ENCODE results near the gene RABGGTA.

The RABGGTA gene

GRCh38 chr14:24269368-24269767 lies 2.0 kb downstream of the RABGGTA start:
- Mint-ChIP-seq H3K27ac (no peak overlapping the region), H3K4me3 (peak overlapping the region in 1 of 2 donors; percentile 18), H3K9me3 (no peaks in the 10 kb centered on the region), H3K4me1 (ENCODE audit: low read depth in 2 of 2) (peaks cover 24 to 34% of the 10 kb centered on the region in 2 donors), H3K36me3 (ENCODE audit: insufficient read depth) (peaks cover 36% of the 10 kb centered on the region), H3K27me3 (no peaks in the 10 kb centered on the region)
- DNase-seq (no peak), ATAC-seq (replicated peaks) (no peak)

GRCh38 chr14:24268225-24268624 lies 3.2 kb downstream of the RABGGTA start:
- H3K36me3 Mint-ChIP-seq (ENCODE audit: insufficient read depth) = peaks cover 36% of the 10 kb centered on the region
- H3K4me1 Mint-ChIP-seq (ENCODE audit: low read depth in 2 of 2) = peaks cover 24 to 34% of the 10 kb centered on the region in 2 donors
- ATAC-seq (replicated peaks) (no peak), DNase-seq (no peak)
- H3K4me3 Mint-ChIP-seq = no peak overlapping the region
- H3K27me3 Mint-ChIP-seq = no peaks in the 10 kb centered on the region
- no peaks in the 10 kb centered on the region for H3K9me3 Mint-ChIP-seq
- no peak overlapping the region for H3K27ac Mint-ChIP-seq

- no peaks in the 10 kb centered on the region for H3K27me3 Mint-ChIP-seq
- H3K4me1 Mint-ChIP-seq (ENCODE audit: low read depth in 2 of 2) = peaks cover 23 to 30% of the 10 kb centered on the region in 2 donors
- peaks cover 38% of the 10 kb centered on the region for H3K36me3 Mint-ChIP-seq (ENCODE audit: insufficient read depth)
- peak overlapping the region in 1 of 2 donors; percentile 16 for H3K27ac Mint-ChIP-seq
- no peak overlapping the region for H3K4me3 Mint-ChIP-seq
- H3K9me3 Mint-ChIP-seq = no peaks in the 10 kb centered on the region
- no peak for DNase-seq
- ATAC-seq (replicated peaks) = no peak
Observed at GRCh38 chr14:24267516-24267915, 3.9 kb downstream of the RABGGTA start.

- DNase-seq = no peak
- no peak for ATAC-seq (replicated peaks)
- H3K9me3 Mint-ChIP-seq = no peaks in the 10 kb centered on the region
- peaks cover 16 to 21% of the 10 kb centered on the region in 2 donors for H3K4me1 Mint-ChIP-seq (ENCODE audit: low read depth in 2 of 2)
- peaks cover 39% of the 10 kb centered on the region for H3K36me3 Mint-ChIP-seq (ENCODE audit: insufficient read depth)
- peak overlapping the region; percentile 16 to 63 for H3K27ac Mint-ChIP-seq
- H3K27me3 Mint-ChIP-seq = no peaks in the 10 kb centered on the region
- H3K4me3 Mint-ChIP-seq = no peak overlapping the region
Observed at GRCh38 chr14:24266344-24267244, 4.8 kb downstream of the RABGGTA start.

GRCh38 chr14:24264298-24264697 lies 7.1 kb downstream of the RABGGTA start:
- Mint-ChIP-seq H3K27ac (no peak overlapping the region), H3K27me3 (no peaks in the 10 kb centered on the region), H3K36me3 (ENCODE audit: insufficient read depth) (peaks cover 28% of the 10 kb centered on the region), H3K9me3 (no peaks in the 10 kb centered on the region), H3K4me1 (ENCODE audit: low read depth in 2 of 2) (peaks cover 7 to 9% of the 10 kb centered on the region in 2 donors), H3K4me3 (no peak overlapping the region)
- ATAC-seq (replicated peaks) = no peak
- DNase-seq = no peak

DNA sequence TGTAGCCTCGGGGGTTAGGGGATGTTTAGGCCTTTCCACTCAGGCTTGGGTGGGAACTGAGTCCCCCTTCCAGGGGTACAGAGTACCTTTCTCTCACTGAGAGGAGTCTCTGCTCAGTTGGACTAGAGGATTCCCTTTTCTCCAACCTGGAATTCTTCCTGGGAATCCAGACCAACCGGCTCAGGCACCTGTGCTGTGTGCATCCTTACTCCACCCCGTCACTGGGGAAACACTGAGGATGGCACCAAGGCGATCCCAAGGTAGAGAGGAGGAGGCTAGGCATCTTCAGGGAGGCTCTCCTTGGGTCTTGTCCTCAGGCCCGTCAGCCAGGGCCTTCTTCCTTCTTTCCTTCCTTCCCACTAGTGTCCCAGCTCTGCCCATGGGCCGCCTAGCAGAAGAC lies 7.5 kb downstream of the RABGGTA start:
- H3K36me3 Mint-ChIP-seq (ENCODE audit: insufficient read depth) = peaks cover 24% of the 10 kb centered on the region
- no peaks in the 10 kb centered on the region for H3K27me3 Mint-ChIP-seq
- H3K27ac Mint-ChIP-seq = no peak overlapping the region
- DNase-seq (no peak), ATAC-seq (replicated peaks) (no peak)
- H3K9me3 Mint-ChIP-seq = no peaks in the 10 kb centered on the region
- no peak overlapping the region for H3K4me3 Mint-ChIP-seq
- H3K4me1 Mint-ChIP-seq (ENCODE audit: low read depth in 2 of 2) = peaks cover 6 to 8% of the 10 kb centered on the region in 2 donors

GRCh38 chr14:24262821-24263733 lies 8.3 kb downstream of the RABGGTA start, which contains the start of gene TGM1:
Gene TGM1, minus strand, starts transcription at chr14:24263177. Its CDS starts 825 bp downstream, at chr14:24262352.
- Mint-ChIP-seq H3K36me3 (ENCODE audit: insufficient read depth) (peaks cover 18% of the 10 kb centered on the region), H3K9me3 (no peaks in the 10 kb centered on the region), H3K4me1 (ENCODE audit: low read depth in 2 of 2) (peaks cover 6 to 8% of the 10 kb centered on the region in 2 donors), H3K27ac (peak within 1 kb of the TSS in 1 of 2 donors; percentile 29), H3K4me3 (no peak within 1 kb of the TSS), H3K27me3 (no peaks in the 10 kb centered on the region)
- ATAC-seq (replicated peaks) (no peak), DNase-seq (no peak)

DNA sequence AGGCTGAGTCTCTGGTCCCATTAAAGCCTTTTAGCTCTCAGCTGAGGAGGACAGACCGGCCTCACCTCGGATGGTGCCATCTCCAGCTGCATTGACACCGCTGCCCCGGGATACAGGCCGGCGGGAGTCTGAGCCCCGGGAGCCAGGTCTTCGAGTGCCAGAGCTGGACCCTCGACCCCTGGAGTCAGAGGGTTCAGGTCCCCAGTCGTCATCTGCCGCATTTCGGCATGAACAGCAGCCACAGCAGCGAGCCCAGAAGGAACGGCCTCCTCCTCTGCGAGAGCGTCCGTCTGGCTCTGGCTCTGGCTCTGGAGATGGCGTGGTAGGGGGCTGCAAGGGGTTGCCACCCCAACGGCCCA lies 9.4 kb downstream of the RABGGTA start:
- peaks cover 2 to 3% of the 10 kb centered on the region in 2 donors for H3K4me1 Mint-ChIP-seq (ENCODE audit: low read depth in 2 of 2)
- H3K4me3 Mint-ChIP-seq = no peak overlapping the region
- ATAC-seq (replicated peaks) (no peak), DNase-seq (no peak)
- H3K36me3 Mint-ChIP-seq (ENCODE audit: insufficient read depth) = peaks cover 15% of the 10 kb centered on the region
- H3K27ac Mint-ChIP-seq = no peak overlapping the region
- no peaks in the 10 kb centered on the region for H3K27me3 Mint-ChIP-seq
- no peaks in the 10 kb centered on the region for H3K9me3 Mint-ChIP-seq

DNA sequence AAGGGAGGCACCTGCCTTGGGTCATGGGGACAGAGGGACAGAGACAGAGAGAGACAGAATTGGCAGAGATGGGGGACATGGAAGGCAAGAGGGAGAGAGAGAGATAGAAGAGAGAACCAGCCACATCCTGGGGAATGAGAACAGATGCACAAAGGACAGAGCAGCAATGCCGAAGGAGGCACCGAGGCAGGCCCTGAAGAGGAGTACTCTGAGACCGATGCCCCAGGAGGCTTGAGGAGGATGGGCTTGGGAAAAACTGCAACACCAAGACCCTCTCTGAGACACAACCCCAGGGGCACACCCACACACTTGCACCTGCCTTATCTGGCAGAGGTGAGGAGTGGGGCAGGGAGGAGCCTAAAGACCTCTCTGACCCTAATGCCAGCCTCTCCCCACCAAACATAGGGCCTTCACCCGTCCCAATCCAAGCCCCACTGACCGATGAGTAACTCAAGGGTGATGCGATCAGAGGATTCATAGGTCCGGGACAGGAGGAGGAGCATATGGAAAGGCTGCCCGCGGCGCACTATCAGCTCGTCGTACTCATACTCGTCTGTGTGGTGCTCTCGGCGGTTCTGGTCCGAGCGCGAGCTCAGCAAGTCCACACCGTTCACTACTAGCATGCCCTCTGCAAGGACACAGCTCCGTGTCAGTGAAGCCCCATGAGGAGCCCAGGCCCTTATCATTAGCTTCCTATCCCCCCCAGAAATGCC lies 10.0 kb downstream of the RABGGTA start:
- Mint-ChIP-seq H3K36me3 (ENCODE audit: insufficient read depth) (peaks cover 9% of the 10 kb centered on the region), H3K27ac (no peak overlapping the region), H3K27me3 (no peaks in the 10 kb centered on the region), H3K4me1 (ENCODE audit: low read depth in 2 of 2) (no peaks in the 10 kb centered on the region), H3K4me3 (no peak overlapping the region), H3K9me3 (no peaks in the 10 kb centered on the region)
- ATAC-seq (replicated peaks) (no peak), DNase-seq (no peak)

DNA sequence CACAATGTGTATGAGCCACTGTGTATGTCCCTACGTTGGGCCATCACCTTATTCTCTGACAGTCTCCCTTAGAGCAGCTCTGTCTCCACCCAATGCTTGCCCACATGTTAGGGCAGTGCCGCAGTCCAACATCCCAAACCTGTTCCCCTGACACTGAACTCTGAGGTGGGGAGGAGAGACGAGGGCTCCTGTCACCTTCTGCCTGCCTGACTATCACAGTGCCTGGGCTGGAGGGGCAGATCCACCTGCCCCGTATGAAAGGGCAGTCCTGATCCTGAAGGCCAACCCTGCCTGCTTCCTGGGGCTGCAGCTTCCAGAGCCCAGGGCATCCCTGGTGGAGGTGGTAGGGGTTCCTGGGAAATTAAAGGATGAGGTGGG lies 10.6 kb downstream of the RABGGTA start:
- no peak for ATAC-seq (replicated peaks)
- no peak overlapping the region for H3K4me3 Mint-ChIP-seq
- no peaks in the 10 kb centered on the region for H3K27me3 Mint-ChIP-seq
- peaks cover 6% of the 10 kb centered on the region for H3K36me3 Mint-ChIP-seq (ENCODE audit: insufficient read depth)
- no peak for DNase-seq
- no peaks in the 10 kb centered on the region for H3K4me1 Mint-ChIP-seq (ENCODE audit: low read depth in 2 of 2)
- no peaks in the 10 kb centered on the region for H3K9me3 Mint-ChIP-seq
- H3K27ac Mint-ChIP-seq = no peak overlapping the region

DNA sequence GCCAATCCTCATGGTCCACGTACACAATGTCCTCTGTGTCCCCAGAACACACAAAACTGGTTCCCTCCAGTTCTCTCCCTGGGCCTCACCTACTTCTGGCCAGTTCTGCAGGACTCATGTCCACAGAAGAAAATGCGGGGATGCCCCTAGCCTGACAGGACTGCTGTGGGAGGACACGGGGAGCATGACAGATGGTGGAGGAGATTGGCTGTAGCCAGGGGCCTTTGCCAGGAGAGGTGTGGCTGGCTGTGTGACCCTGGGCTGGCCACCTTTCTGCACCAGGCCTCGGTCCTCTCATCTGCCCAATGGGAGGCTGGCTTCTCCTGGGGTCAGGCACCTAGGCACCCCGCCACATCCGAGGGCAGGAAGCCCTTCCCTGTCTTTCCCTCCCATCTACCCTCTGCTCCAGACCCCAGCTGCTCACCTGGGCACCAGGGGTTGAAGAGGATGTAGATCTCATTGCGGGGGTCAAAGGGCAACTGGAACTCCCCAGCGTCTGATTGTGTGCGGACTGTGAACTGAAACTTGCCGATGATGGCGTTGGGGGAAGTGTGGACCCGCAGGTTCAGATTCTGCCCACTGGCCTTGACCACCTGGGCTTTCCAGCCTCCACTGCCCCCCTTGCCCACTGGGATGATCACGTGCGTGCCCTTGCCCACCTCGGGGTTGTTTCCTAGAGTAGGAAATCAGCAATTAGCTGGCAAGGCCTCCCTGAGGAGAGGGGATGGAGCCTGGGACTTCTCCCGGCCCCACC lies 11.2 kb downstream of the RABGGTA start:
- H3K36me3 Mint-ChIP-seq (ENCODE audit: insufficient read depth) = peaks cover 6% of the 10 kb centered on the region
- no peak for DNase-seq
- H3K27me3 Mint-ChIP-seq = no peaks in the 10 kb centered on the region
- no peaks in the 10 kb centered on the region for H3K9me3 Mint-ChIP-seq
- H3K27ac Mint-ChIP-seq = no peak overlapping the region
- H3K4me1 Mint-ChIP-seq (ENCODE audit: low read depth in 2 of 2) = no peaks in the 10 kb centered on the region
- H3K4me3 Mint-ChIP-seq = no peak overlapping the region
- ATAC-seq (replicated peaks) = no peak

DNA sequence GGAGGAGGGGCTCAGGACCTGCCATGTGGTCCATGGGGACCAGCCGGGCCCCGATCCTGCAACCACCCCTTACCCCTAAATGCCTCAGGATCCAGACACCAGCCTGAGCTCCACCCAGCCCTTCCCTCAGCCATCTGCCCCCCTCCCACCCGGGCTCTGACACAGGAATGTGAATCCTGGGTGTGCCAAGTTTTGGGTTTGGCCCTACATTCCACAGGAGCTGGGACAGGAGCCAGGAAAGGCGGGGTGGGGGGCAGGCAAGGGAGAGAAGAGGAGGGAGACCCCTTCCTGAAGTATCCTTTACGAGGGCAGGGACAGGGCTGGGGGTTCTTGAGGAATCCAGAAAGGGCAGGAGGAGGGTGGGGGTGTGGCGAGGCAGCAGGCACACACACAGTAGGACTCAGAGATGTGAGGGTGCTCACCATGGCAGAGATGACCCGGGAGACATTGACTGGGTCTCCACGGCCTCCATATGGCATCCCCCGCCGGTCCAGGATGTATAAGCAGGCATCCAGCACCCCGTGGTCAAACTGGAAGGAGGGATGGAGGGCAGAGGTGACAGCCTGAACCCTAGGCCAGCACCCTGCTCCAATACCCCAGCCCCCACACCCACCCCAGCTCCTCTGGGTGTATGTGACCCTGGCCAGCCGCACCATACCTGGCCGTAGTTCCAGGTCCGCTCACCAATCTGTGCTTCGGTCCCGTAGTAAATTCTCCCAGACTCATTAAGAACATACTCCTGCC lies 11.9 kb downstream of the RABGGTA start:
- ATAC-seq (replicated peaks) (no peak), DNase-seq (no peak)
- peaks cover 4% of the 10 kb centered on the region for H3K36me3 Mint-ChIP-seq (ENCODE audit: insufficient read depth)
- H3K27ac Mint-ChIP-seq = no peak overlapping the region
- H3K4me1 Mint-ChIP-seq (ENCODE audit: low read depth in 2 of 2) = no peaks in the 10 kb centered on the region
- no peaks in the 10 kb centered on the region for H3K27me3 Mint-ChIP-seq
- no peaks in the 10 kb centered on the region for H3K9me3 Mint-ChIP-seq
- no peak overlapping the region for H3K4me3 Mint-ChIP-seq

Data from effector memory CD8-positive, alpha-beta T cell (primary cell).